Measurements from ENCODE around the gene GPR161. TPM values are rescaled to one million over a fixed set of nuclear protein-coding genes. Genes with fewer than 3 reads are reported as not detected.

The GPR161 gene
- total RNA-seq, 1 donor from 2014 or later, result 40.9 TPM

GRCh38 chr1:168178638-168179437, 42.1 kb upstream of the GPR161 start, which contains the start of gene TIPRL:
Gene TIPRL (plus strand): TSS chr1:168178962. CDS start chr1:168179078, 116 bp downstream.
- DNase-seq (ENCODE audit: low spot score), result peak; percentile 98
- Mint-ChIP-seq H3K9me3 (ENCODE audit: unreplicated experiment) (no peaks in the 10 kb centered on the region), H3K36me3 (ENCODE audit: low read depth, unreplicated experiment) (no peaks in the 10 kb centered on the region), H3K27me3 (ENCODE audit: unreplicated experiment) (no peaks in the 10 kb centered on the region), H3K4me3 (ENCODE audit: unreplicated experiment) (no peak within 1 kb of the TSS), H3K4me1 (ENCODE audit: unreplicated experiment) (no peaks in the 10 kb centered on the region), H3K27ac (ENCODE audit: unreplicated experiment) (no peak within 1 kb of the TSS)
- peak; percentile 92 for TF ChIP-seq CTCF (IDR thresholded peaks at IDR 0.05; ENCODE audit: unreplicated experiment)

- H3K36me3 Mint-ChIP-seq (ENCODE audit: low read depth, unreplicated experiment), result no peaks in the 10 kb centered on the region
- no peaks in the 10 kb centered on the region for H3K9me3 Mint-ChIP-seq (ENCODE audit: unreplicated experiment)
- H3K4me3 Mint-ChIP-seq (ENCODE audit: unreplicated experiment), result no peak overlapping the region
- no peak for TF ChIP-seq CTCF (IDR thresholded peaks at IDR 0.05; ENCODE audit: unreplicated experiment)
- H3K4me1 Mint-ChIP-seq (ENCODE audit: unreplicated experiment), result no peaks in the 10 kb centered on the region
- DNase-seq (ENCODE audit: low spot score), result no peak
- H3K27ac Mint-ChIP-seq (ENCODE audit: unreplicated experiment), result no peak overlapping the region
- peaks cover 2% of the 10 kb centered on the region for H3K27me3 Mint-ChIP-seq (ENCODE audit: unreplicated experiment)
Observed at GRCh38 chr1:168178227-168178637, 41.5 kb upstream of the GPR161 start.

- DNase-seq (ENCODE audit: low spot score), result no peak
- Mint-ChIP-seq H3K4me1 (ENCODE audit: unreplicated experiment) (no peaks in the 10 kb centered on the region), H3K27ac (ENCODE audit: unreplicated experiment) (no peak overlapping the region), H3K36me3 (ENCODE audit: low read depth, unreplicated experiment) (no peaks in the 10 kb centered on the region), H3K9me3 (ENCODE audit: unreplicated experiment) (no peaks in the 10 kb centered on the region), H3K27me3 (ENCODE audit: unreplicated experiment) (peaks cover 5% of the 10 kb centered on the region), H3K4me3 (ENCODE audit: unreplicated experiment) (no peak overlapping the region)
- TF ChIP-seq CTCF (IDR thresholded peaks at IDR 0.05; ENCODE audit: unreplicated experiment), result no peak
Observed at GRCh38 chr1:168172250-168172915, 35.7 kb upstream of the GPR161 start.

GRCh38 chr1:168170564-168171508, 34.1 kb upstream of the GPR161 start:
- no peak for DNase-seq (ENCODE audit: low spot score)
- H3K9me3 Mint-ChIP-seq (ENCODE audit: unreplicated experiment), result no peaks in the 10 kb centered on the region
- no peak for TF ChIP-seq CTCF (IDR thresholded peaks at IDR 0.05; ENCODE audit: unreplicated experiment)
- H3K36me3 Mint-ChIP-seq (ENCODE audit: low read depth, unreplicated experiment), result no peaks in the 10 kb centered on the region
- H3K27me3 Mint-ChIP-seq (ENCODE audit: unreplicated experiment), result peaks cover 5% of the 10 kb centered on the region
- no peaks in the 10 kb centered on the region for H3K4me1 Mint-ChIP-seq (ENCODE audit: unreplicated experiment)
- no peak overlapping the region for H3K27ac Mint-ChIP-seq (ENCODE audit: unreplicated experiment)
- no peak overlapping the region for H3K4me3 Mint-ChIP-seq (ENCODE audit: unreplicated experiment)

All from endothelial cell (in vitro differentiated cells).